DND-41 (cell line): ENCODE measurements around the gene SLC2A13.

Experiments used
- ATAC-seq: fragments of 200-7000 bp; cut with Tn5 transposase; 3 replicates; pipeline ENCODE4 v1.9.1; 2021; ENCODE audit warnings: low read depth; ENCODE audit not compliant: insufficient read depth
- DNase-seq: peaks from one replicate; pipeline ENCODE4 v3.0.0-alpha.2; 2020
- H2AFZ ChIP-seq: 2 replicates; pipeline ENCODE4 v1.6.0; 2012; ENCODE audit warnings: low read depth, low read length
- H3K27ac ChIP-seq: 2 replicates; pipeline ENCODE4 v1.5.1; 2012; ENCODE audit warnings: low read length, inconsistent platforms
- H3K27me3 ChIP-seq: fragments of 200-600 bp; sonication (generic); 2 replicates; pipeline ENCODE4 v1.6.0; 2012; ENCODE audit warnings: low read length, mild to moderate bottlenecking, inconsistent platforms; ENCODE audit not compliant: insufficient read depth, poor library complexity
- H3K36me3 ChIP-seq: 2 replicates; pipeline ENCODE4 v1.5.1; 2012; ENCODE audit warnings: low read length, inconsistent platforms; ENCODE audit not compliant: insufficient read depth
- H3K4me1 ChIP-seq: 2 replicates; pipeline ENCODE4 v1.5.1; 2012; ENCODE audit warnings: mild to moderate bottlenecking, low read length; ENCODE audit not compliant: insufficient read depth
- H3K4me2 ChIP-seq: 2 replicates; pipeline ENCODE4 v1.6.0; 2012; ENCODE audit warnings: mild to moderate bottlenecking, moderate library complexity, low read length, inconsistent platforms; ENCODE audit not compliant: insufficient read depth
- H3K4me3 ChIP-seq, 2 experiments: fragments of 200-600 bp in 1 of 2; shearing (Covaris generic) in 1 of 2; 2 replicates each; pipeline ENCODE4 v1.5.1; 2012 to 2016; ENCODE audit warnings: inconsistent platforms in 2 of 2, low read length in 2 of 2, mild to moderate bottlenecking in 2 of 2, low read depth in 1 of 2, moderate library complexity in 1 of 2
- H3K79me2 ChIP-seq: 2 replicates; pipeline ENCODE4 v1.6.0; 2012; ENCODE audit warnings: low read length, inconsistent platforms; ENCODE audit not compliant: insufficient read depth
- H3K9ac ChIP-seq: 2 replicates; pipeline ENCODE4 v1.6.0; 2012; ENCODE audit warnings: low read depth, mild to moderate bottlenecking, inconsistent platforms, low read length, moderate library complexity
- H3K9me3 ChIP-seq: 2 replicates; pipeline ENCODE4 v1.5.1; 2012; ENCODE audit warnings: low read length, moderate library complexity, mild to moderate bottlenecking, inconsistent platforms; ENCODE audit not compliant: insufficient read depth, severe bottlenecking
- H4K20me1 ChIP-seq: 2 replicates; pipeline ENCODE4 v1.6.0; 2012; ENCODE audit warnings: low read length; ENCODE audit not compliant: insufficient read depth
- EZH2 ChIP-seq: IDR thresholded peaks from 3 replicates; pipeline ENCODE4 v1.6.1; 2012; ENCODE audit warnings: borderline replicate concordance, low read depth, mild to moderate bottlenecking, moderate library complexity, low read length, inconsistent platforms; ENCODE audit not compliant: severe bottlenecking
- TF ChIP-seq, protein P1 (sequence below): IDR thresholded peaks from 2 replicates; pipeline ENCODE4 v1.5.1; 2012; ENCODE audit warnings: borderline replicate concordance, low read length, moderate library complexity, mild to moderate bottlenecking; ENCODE audit not compliant: poor library complexity, severe bottlenecking; ENCODE audit errors: extremely low read depth

SLC2A13 gene

DNA sequence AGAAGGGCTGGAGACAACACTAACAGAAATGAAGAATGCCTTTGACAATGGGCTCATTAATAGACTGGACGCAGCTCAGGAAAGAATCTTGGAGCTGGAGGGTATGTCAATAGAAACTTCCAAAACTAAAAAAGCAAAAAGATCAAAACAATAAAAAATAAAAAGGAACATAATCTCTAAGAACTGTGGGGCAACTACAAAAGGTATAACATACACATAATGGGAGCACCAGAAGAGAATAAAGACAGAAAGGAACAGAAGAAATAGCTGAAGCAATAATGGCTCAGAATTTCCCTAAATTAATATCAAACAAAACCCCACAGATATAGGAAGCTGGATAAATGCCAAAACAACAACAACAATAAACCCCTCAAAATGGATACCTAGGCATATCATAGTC lies 362.2 kb downstream of the SLC2A13 start:
- no peak overlapping the region for H3K4me3 ChIP-seq
- no peaks in the 10 kb centered on the region for H3K79me2 ChIP-seq
- no peak for ATAC-seq
- H3K27me3 ChIP-seq = no peaks in the 10 kb centered on the region
- H3K9ac ChIP-seq = no peak overlapping the region
- no peak overlapping the region for H3K4me2 ChIP-seq
- no peaks in the 10 kb centered on the region for H3K4me1 ChIP-seq
- no peak overlapping the region for H3K27ac ChIP-seq
- no peaks in the 10 kb centered on the region for H4K20me1 ChIP-seq
- TF ChIP-seq EZH2 = no peak
- no peaks in the 10 kb centered on the region for H3K9me3 ChIP-seq
- H2AFZ ChIP-seq = no peak overlapping the region
- DNase-seq = no peak
- H3K36me3 ChIP-seq = no peaks in the 10 kb centered on the region

- no peaks in the 10 kb centered on the region for H3K4me1 ChIP-seq
- H3K9ac ChIP-seq = no peak overlapping the region
- no peaks in the 10 kb centered on the region for H3K36me3 ChIP-seq
- TF ChIP-seq, protein P1, sequence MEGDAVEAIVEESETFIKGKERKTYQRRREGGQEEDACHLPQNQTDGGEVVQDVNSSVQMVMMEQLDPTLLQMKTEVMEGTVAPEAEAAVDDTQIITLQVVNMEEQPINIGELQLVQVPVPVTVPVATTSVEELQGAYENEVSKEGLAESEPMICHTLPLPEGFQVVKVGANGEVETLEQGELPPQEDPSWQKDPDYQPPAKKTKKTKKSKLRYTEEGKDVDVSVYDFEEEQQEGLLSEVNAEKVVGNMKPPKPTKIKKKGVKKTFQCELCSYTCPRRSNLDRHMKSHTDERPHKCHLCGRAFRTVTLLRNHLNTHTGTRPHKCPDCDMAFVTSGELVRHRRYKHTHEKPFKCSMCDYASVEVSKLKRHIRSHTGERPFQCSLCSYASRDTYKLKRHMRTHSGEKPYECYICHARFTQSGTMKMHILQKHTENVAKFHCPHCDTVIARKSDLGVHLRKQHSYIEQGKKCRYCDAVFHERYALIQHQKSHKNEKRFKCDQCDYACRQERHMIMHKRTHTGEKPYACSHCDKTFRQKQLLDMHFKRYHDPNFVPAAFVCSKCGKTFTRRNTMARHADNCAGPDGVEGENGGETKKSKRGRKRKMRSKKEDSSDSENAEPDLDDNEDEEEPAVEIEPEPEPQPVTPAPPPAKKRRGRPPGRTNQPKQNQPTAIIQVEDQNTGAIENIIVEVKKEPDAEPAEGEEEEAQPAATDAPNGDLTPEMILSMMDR = no peak
- no peak for TF ChIP-seq EZH2
- H3K4me3 ChIP-seq = no peak overlapping the region
- H4K20me1 ChIP-seq = no peaks in the 10 kb centered on the region
- DNase-seq (no peak), ATAC-seq (no peak)
- no peak overlapping the region for H3K27ac ChIP-seq
- H2AFZ ChIP-seq = no peak overlapping the region
- no peaks in the 10 kb centered on the region for H3K9me3 ChIP-seq
- no peaks in the 10 kb centered on the region for H3K79me2 ChIP-seq
- no peak overlapping the region for H3K4me2 ChIP-seq
- no peaks in the 10 kb centered on the region for H3K27me3 ChIP-seq
Observed at GRCh38 chr12:39736406-39736805, 369.5 kb downstream of the SLC2A13 start.

GRCh38 chr12:39723831-39724230 lies 382.1 kb downstream of the SLC2A13 start:
- Histone ChIP-seq H3K4me3 (no peak overlapping the region), H3K9me3 (no peaks in the 10 kb centered on the region), H3K79me2 (no peaks in the 10 kb centered on the region), H3K4me2 (no peak overlapping the region), H3K27me3 (no peaks in the 10 kb centered on the region), H3K36me3 (no peaks in the 10 kb centered on the region), H3K4me1 (no peaks in the 10 kb centered on the region), H4K20me1 (no peaks in the 10 kb centered on the region), H3K9ac (no peak overlapping the region), H3K27ac (no peak overlapping the region), H2AFZ (no peak overlapping the region)
- TF ChIP-seq, protein P1 = no peak
- TF ChIP-seq EZH2 = no peak
- ATAC-seq = no peak
- DNase-seq = no peak

DNA sequence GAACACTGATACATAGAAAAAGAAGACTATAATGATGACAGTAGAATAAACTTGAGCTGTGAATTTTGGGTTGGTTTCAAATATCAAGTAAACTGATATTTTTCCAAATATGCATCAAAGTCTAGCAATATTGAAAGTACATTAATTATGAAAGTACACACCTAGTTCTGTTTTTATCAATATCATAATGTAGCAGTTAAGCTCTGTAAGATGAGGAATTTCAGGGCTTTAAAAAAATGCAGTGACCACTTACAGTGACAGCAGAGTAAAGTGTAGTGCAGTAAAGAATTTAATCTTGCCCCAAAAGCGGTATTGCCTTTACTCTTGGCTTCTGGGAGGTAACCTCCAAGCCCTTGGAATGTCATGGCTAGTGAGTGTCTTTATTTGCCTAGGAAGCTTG lies 383.4 kb downstream of the SLC2A13 start:
- Histone ChIP-seq H4K20me1 (no peaks in the 10 kb centered on the region), H3K79me2 (no peaks in the 10 kb centered on the region), H3K9me3 (no peaks in the 10 kb centered on the region), H3K4me1 (no peaks in the 10 kb centered on the region), H3K36me3 (no peaks in the 10 kb centered on the region), H3K4me2 (no peak overlapping the region), H2AFZ (no peak overlapping the region), H3K9ac (no peak overlapping the region), H3K4me3 (no peak overlapping the region), H3K27me3 (no peaks in the 10 kb centered on the region), H3K27ac (no peak overlapping the region)
- DNase-seq (no peak), ATAC-seq (no peak)
- no peak for TF ChIP-seq EZH2
- TF ChIP-seq, protein P1 = no peak
